ENCODE measurements around the gene TRAP1. TPM values are rescaled to one million over a fixed set of nuclear protein-coding genes. Genes with fewer than 3 reads are reported as not detected.

Gene TRAP1
- total RNA-seq, 1 experiment from 2014 or later = 137 TPM

- Histone ChIP-seq H3K27me3 (ENCODE audit: control insufficient read depth, insufficient read depth, low read length) (no peaks in the 10 kb centered on the region), H3K27ac (ENCODE audit: low read length) (no peak overlapping the region), H3K4me3 (ENCODE audit: low read depth in 2 of 2, low read length in 2 of 2) (no peak overlapping the region), H3K4me1 (ENCODE audit: control insufficient read depth, insufficient read depth, low read length) (no peaks in the 10 kb centered on the region), H3K36me3 (ENCODE audit: control insufficient read depth, insufficient read depth, low read length) (peaks cover 5% of the 10 kb centered on the region), H3K9me3 (ENCODE audit: control insufficient read depth, insufficient read depth, low read depth, low read length) (no peaks in the 10 kb centered on the region)
- ATAC-seq = no peak
- intact Hi-C loops (cut with micrococcal nuclease; ENCODE audit: unreplicated experiment) (no loop called here), in situ Hi-C loops (cut with HindIII; ENCODE audit: low pct_unique_long_range_greater_than_20kb, low sequenced_read_pairs) (no loop called here)
- BruUV-seq (replicated peaks) = no TSS peak
- DNase-seq (ENCODE audit: low read depth, low spot score) = no peak
- POLR2A ChIA-PET = no interaction called here
- CTCF ChIA-PET = no interaction called here
- no peak for TF ChIP-seq POLR2AphosphoS5 (IDR thresholded peaks at IDR 0.05; ENCODE audit: low read depth, low read length)
- TF ChIP-seq SIN3A (IDR thresholded peaks at IDR 0.05; ENCODE audit: borderline replicate concordance, insufficient read depth, low read depth, low read length) = no peak
- TF ChIP-seq TCF7L2 (IDR thresholded peaks at IDR 0.05; ENCODE audit: low read depth, low read length) = no peak
- no peak for TF ChIP-seq REST (IDR thresholded peaks at IDR 0.05; ENCODE audit: insufficient read depth in 1 of 2, low read depth in 2 of 2, low read length in 1 of 2)
- TF ChIP-seq CTCF (IDR thresholded peaks at IDR 0.05) = no peak
Measured at GRCh38 chr16:3736116-3736515, 18.8 kb upstream of the TRAP1 start.

DNA sequence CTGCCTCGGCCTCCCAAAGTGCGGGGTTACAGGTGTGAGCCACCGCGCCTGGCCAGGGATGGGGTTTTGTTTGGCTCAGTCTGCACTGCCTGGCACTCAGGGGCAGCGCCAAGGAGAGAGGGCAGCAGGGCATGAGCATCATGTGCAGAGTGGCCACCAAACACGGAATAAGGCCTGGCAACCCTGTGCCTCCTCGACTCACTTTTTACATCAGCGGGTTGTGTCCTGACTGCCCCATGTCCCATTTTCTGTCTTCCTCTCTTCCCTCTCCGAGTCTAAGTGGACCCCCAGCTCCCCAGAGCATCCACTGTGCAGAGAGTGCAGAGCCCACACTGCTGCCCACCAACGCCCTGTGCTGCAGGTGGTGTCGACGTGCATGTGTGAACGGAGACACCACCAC lies 18.2 kb upstream of the TRAP1 start:
- Histone ChIP-seq H3K27me3 (ENCODE audit: control insufficient read depth, insufficient read depth, low read length) (no peaks in the 10 kb centered on the region), H3K4me3 (ENCODE audit: low read depth in 2 of 2, low read length in 2 of 2) (no peak overlapping the region), H3K27ac (ENCODE audit: low read length) (no peak overlapping the region), H3K36me3 (ENCODE audit: control insufficient read depth, insufficient read depth, low read length) (peaks cover 5% of the 10 kb centered on the region), H3K9me3 (ENCODE audit: control insufficient read depth, insufficient read depth, low read depth, low read length) (no peaks in the 10 kb centered on the region), H3K4me1 (ENCODE audit: control insufficient read depth, insufficient read depth, low read length) (no peaks in the 10 kb centered on the region)
- no TSS peak for BruUV-seq (replicated peaks)
- POLR2A ChIA-PET = no interaction called here
- in situ Hi-C loops (cut with HindIII; ENCODE audit: low pct_unique_long_range_greater_than_20kb, low sequenced_read_pairs) = no loop called here
- TF ChIP-seq POLR2AphosphoS5 (IDR thresholded peaks at IDR 0.05; ENCODE audit: low read depth, low read length) (no peak), SIN3A (IDR thresholded peaks at IDR 0.05; ENCODE audit: borderline replicate concordance, insufficient read depth, low read depth, low read length) (no peak)
- ATAC-seq (no peak), DNase-seq (ENCODE audit: low read depth, low spot score) (no peak)
- CTCF ChIA-PET = no interaction called here
- intact Hi-C loops (cut with micrococcal nuclease; ENCODE audit: unreplicated experiment) = no loop called here

DNA sequence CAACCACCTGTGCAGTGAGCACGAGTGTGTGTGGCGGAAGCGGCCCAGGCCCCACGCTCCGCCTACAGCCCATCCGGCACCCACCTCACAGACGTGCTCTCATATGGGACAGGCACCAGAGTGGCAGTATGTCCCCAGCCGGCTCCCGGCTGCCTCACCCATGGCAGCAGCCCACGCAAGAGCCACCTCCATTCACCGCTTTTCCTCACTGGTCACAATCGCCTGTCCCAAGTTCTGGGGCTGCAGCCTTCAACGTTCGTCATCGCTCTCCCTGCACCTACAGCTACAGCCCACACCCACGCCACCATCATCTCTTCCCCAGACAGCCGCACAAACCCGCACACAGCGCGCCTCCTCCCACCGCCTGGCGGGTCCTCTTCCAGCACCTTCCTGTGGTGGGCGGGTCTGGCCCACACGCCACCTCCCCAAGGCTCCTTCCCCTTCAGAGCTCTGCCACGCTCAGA lies 17.5 kb upstream of the TRAP1 start:
- BruUV-seq (replicated peaks) = no TSS peak
- ChIA-PET CTCF (no interaction called here), POLR2A (no interaction called here)
- DNase-seq (ENCODE audit: low read depth, low spot score) (no peak), ATAC-seq (no peak)
- Histone ChIP-seq H3K27ac (ENCODE audit: low read length) (no peak overlapping the region), H3K9me3 (ENCODE audit: control insufficient read depth, insufficient read depth, low read depth, low read length) (no peaks in the 10 kb centered on the region), H3K27me3 (ENCODE audit: control insufficient read depth, insufficient read depth, low read length) (no peaks in the 10 kb centered on the region), H3K4me3 (ENCODE audit: low read depth in 2 of 2, low read length in 2 of 2) (no peak overlapping the region), H3K4me1 (ENCODE audit: control insufficient read depth, insufficient read depth, low read length) (no peaks in the 10 kb centered on the region), H3K36me3 (ENCODE audit: control insufficient read depth, insufficient read depth, low read length) (peaks cover 5% of the 10 kb centered on the region)
- intact Hi-C loops (cut with micrococcal nuclease; ENCODE audit: unreplicated experiment) (no loop called here), in situ Hi-C loops (cut with HindIII; ENCODE audit: low pct_unique_long_range_greater_than_20kb, low sequenced_read_pairs) (no loop called here)
- TF ChIP-seq CTCF (IDR thresholded peaks at IDR 0.05) (no peak), SIN3A (IDR thresholded peaks at IDR 0.05; ENCODE audit: borderline replicate concordance, insufficient read depth, low read depth, low read length) (no peak)

Data from Panc1 (cell line).